ENCODE data around the gene FTHL17.

- TF ChIP-seq CTCF (IDR thresholded peaks at IDR 0.05) (no peak), POLR2A (IDR thresholded peaks at IDR 0.05) (no peak)
Observed at GRCh38 chrX:31098079-31098478, 26.2 kb upstream of the FTHL17 start.
